Right cardiac atrium (tissue), 5 donors: ENCODE data around the gene DEFB121. TPM values are rescaled to one million over a fixed set of nuclear protein-coding genes. Genes with fewer than 3 reads are reported as not detected.

Experiments used
- ATAC-seq, 2 donors: fragments of 200-7000 bp; cut with Tn5 transposase; one replicate each; pipeline versions ENCODE4 v1.8.0 to v1.9.1; 2020; ENCODE audit warnings: moderate library complexity in 2 of 2, mild to moderate bottlenecking in 1 of 2
- DNase-seq, 3 donors: peaks; one replicate each; pipeline ENCODE4 v3.0.0-alpha.2; 2020
- H3K27ac ChIP-seq: one replicate; pipeline ENCODE4 v1.5.1; 2013; ENCODE audit warnings: mild to moderate bottlenecking, low read length, control low read depth, moderate library complexity
- H3K27me3 ChIP-seq: one replicate; pipeline ENCODE4 v1.6.1; 2013; ENCODE audit not compliant: control insufficient read depth, insufficient read depth
- H3K4me1 ChIP-seq: one replicate; pipeline ENCODE4 v1.6.1; 2013; ENCODE audit warnings: low read length; ENCODE audit not compliant: control insufficient read depth, insufficient read depth
- H3K4me3 ChIP-seq: one replicate; pipeline ENCODE4 v1.5.1; 2013; ENCODE audit warnings: low read length, control low read depth
- H3K9me3 ChIP-seq: one replicate; pipeline ENCODE4 v1.6.1; 2013; ENCODE audit warnings: low read length; ENCODE audit not compliant: control insufficient read depth
- WGBS: extraction: QIAGEN DNeasy Blood & Tissue Kit; methylation state at CpG from one replicate; pipeline ENCODE4 v1.1.7; 2013; 5-methylcytosine and 5-hydroxymethylcytosine counted together
- intact Hi-C, 4 donors: fragments of 100-400 bp; cut with DNase I; formaldehyde crosslinking; loops; one replicate each; pipeline versions ENCODE4 v1.11.0 to v1.14.0; 2022 to 2023
- polyA plus RNA-seq: library from polyadenylated mRNA; stranded (reverse); fragments of 200-250 nt; gene quantifications from one replicate; pipeline ENCODE4 v1.2.3, GENCODE V29; 2013
- total RNA-seq, 4 donors: library from RNA; stranded (reverse); fragmentation: NEBNext Ultra II Directional; extraction: Animal tissue kit (Norgen Biotek cat#: 25700); gene quantifications; one replicate each; pipeline ENCODE4 v1.2.1, GENCODE V29; 2021
- donor health status: healthy with polysubstance abuse.
- donor health status: DM: no; HTN: yes; CAD: no.
- donor health status: DM: no; HTN: no; CAD: no.
- donor health status: DM: no; HTN: yes; CAD: no; lungs with severe emphysema.
- donor health status: DM: yes; HTN: yes; CAD: no.

Gene DEFB121
- total and polyA plus RNA-seq, 5 donors = not detected

DNA sequence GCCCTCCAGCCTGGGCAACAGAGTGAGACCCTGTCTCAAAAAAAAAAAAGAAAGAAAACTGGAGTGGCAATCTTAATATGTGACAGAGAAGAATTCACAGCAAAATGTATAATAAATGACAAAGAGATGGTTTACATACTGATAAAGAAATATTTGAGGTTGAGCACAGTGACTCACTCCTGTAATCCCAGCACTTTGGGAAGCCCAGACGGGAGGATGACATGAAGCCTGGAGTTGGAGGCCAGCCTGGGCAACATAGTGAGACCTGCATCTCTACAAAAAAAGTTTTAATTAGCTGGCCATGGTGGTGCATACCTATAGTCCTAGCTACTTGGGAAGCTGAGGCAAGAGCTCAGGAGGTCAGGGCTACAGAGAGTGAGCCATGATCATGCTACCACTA is 50.0 kb downstream of the DEFB121 start:
- 50% methylated on average over 1 of the region's 1 CpG for WGBS
- no peaks in the 10 kb centered on the region for H3K9me3 ChIP-seq
- H3K4me3 ChIP-seq = no peak overlapping the region
- no peak overlapping the region for H3K27ac ChIP-seq
- intact Hi-C loops = no loop called here
- no peaks in the 10 kb centered on the region for H3K4me1 ChIP-seq
- ATAC-seq = no peak
- H3K27me3 ChIP-seq = no peaks in the 10 kb centered on the region
- DNase-seq = no peak

Other genes with a start within 250 kb of the DEFB121 start
- gene DEFB115, start 148.6 kb downstream of the DEFB121 start, total RNA-seq = not detected
- gene DEFB115, start 148.6 kb downstream of the DEFB121 start, polyA plus RNA-seq = not detected
- gene DEFB116, start 97.6 kb downstream of the DEFB121 start, total RNA-seq = not detected
- not detected for gene DEFB116, start 97.6 kb downstream of the DEFB121 start, polyA plus RNA-seq
- not detected for gene DEFB118, start 37.6 kb downstream of the DEFB121 start, total RNA-seq
- gene DEFB118, start 37.6 kb downstream of the DEFB121 start, polyA plus RNA-seq = not detected
- gene DEFB119, start 15.6 kb downstream of the DEFB121 start, total RNA-seq = not detected
- not detected for gene DEFB119, start 15.6 kb downstream of the DEFB121 start, polyA plus RNA-seq
- gene DEFB123, start 34.4 kb upstream of the DEFB121 start, total RNA-seq = not detected
- not detected for gene DEFB123, start 34.4 kb upstream of the DEFB121 start, polyA plus RNA-seq
- gene DEFB124, start 68.9 kb upstream of the DEFB121 start, total RNA-seq = not detected
- not detected for gene DEFB124, start 68.9 kb upstream of the DEFB121 start, polyA plus RNA-seq
- gene REM1, start 69.1 kb upstream of the DEFB121 start, total RNA-seq = 1 to 10 TPM; 1.6 to 2.9 (median 2.5) TPM
- gene REM1, start 69.1 kb upstream of the DEFB121 start, polyA plus RNA-seq = 2.9 TPM
- 10 to 100 TPM; 40.0 to 80.2 (median 62.1) TPM for gene HM13, start 108.2 kb upstream of the DEFB121 start, total RNA-seq
- 47.8 TPM for gene HM13, start 108.2 kb upstream of the DEFB121 start, polyA plus RNA-seq
- gene ID1, start 199.1 kb upstream of the DEFB121 start, total RNA-seq = 100 to 1,000 TPM; 122 to 188 (median 134) TPM
- gene ID1, start 199.1 kb upstream of the DEFB121 start, polyA plus RNA-seq = 273 TPM
- gene COX4I2, start 231.7 kb upstream of the DEFB121 start, total RNA-seq = 10 to 100 TPM in 1 of 4 donors, 1 to 10 TPM in 3; 3.1 to 13.2 (median 9.0) TPM
- 29.5 TPM for gene COX4I2, start 231.7 kb upstream of the DEFB121 start, polyA plus RNA-seq